NCI-H2227 treated with DMSO at 0.1 percent for 48 hours (cell line): ENCODE results near the gene ELOA.
"Not testable (repeated sequence)": the region's sequence is repeated elsewhere in the genome, so short reads cannot be mapped to it uniquely, and the experiment has no call there.

Experiments
- DNase-seq: peaks from one replicate; lab custom pipeline; 2025; lab: John Stamatoyannopoulos, UW

ELOA gene

DNA sequence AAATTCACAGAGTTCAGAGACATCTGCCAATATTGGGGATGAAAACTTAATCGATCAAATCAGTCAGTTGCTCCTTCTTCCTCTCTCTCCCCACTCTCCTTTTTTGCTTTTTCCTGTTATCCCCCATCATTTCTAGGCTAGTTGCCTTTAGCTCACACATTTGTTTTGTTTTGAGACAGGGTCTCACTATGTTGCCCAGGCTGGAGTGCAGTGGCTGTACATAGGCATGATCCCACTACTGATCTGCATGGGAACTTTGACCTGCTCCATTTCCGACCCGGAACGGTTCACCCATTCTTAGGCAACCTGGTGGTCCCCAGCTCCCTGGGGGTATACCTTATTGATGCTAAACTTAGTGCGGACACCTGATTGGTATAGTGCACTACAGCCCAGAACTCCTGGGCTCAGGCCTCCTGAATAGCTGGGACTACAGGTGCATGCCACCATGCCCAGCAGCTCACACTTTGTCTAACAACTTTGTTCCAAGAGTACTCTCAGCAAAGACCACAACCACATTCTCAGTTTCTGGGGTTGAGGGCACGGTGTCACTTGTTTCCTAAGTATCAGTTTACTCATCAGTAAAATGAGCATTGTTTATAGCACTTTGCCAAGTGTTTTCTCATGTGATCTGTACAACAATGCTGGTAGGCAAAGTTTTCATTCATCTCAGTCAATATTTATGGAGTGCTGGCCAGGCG is 6.7 kb upstream of the ELOA start:
- DNase-seq: no peak

DNA sequence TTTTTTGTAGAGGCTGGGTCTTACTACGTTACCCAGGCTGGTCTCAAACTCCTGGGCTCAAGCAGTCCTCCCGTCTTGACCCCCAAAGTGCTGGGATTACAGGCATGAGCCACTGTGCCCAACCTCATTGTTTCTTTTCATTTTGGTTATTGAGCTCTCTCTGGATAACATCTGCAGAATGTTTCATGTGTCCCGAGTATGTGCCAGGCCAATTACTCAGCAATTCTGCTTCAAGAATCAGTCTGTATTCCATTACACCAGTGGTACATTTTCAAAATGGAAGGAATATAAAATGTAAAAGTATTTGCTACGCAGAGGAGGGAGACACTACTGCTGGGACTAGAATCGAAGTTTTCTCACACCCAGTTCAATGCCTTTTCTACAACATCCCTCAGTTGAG is 1.7 kb upstream of the ELOA start:
- DNase-seq: no peak

GRCh38 chr1:23742670-23743286 is 493 bp upstream of the ELOA start:
- peak; percentile 73 for DNase-seq

GRCh38 chr1:23745515-23745914 is 2.2 kb downstream of the ELOA start:
- DNase-seq: no peak

DNA sequence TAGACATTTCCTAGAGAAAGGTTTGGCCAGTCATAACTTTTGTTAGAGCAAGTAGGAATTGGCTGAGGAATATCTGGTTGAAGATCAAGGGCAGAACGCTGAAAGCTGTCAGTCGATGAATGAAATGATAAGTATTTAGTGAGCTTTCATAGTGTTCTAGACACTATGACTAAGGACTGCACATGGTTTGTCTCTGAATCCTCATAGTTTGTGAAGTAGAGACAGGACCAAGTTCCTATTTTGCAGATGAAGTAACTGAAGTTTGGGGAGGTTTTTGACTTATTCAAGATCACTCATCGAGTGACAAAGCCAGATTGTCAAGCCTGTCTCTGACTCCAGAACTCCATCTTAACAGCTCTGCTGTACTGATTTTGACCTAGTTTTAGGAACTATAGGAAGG is 4.7 kb downstream of the ELOA start:
- no peak for DNase-seq

- peak; percentile 33 for DNase-seq
Observed at GRCh38 chr1:23751050-23751814, 8.0 kb downstream of the ELOA start.

- no peak for DNase-seq
Observed at GRCh38 chr1:23751815-23752200, 8.5 kb downstream of the ELOA start.

DNA sequence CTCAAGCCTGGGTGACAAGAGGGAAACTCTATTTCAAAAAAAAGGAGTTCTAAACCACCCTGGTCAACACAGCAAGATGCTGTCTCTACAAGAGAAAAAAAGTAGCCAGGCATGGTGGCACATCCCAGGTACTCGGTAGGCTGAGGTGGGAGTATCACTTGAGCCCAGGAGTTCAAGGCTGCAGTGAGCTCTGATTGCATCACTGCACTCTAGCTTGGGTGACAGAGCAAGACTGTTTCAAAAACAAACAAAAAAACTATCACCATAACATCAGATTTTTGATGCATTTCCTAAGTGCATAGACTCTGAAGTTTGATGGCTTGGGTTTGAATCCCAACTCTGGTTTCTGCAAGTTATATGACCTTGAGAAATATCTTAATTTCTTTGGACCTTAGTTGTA is 9.6 kb downstream of the ELOA start:
- DNase-seq: no peak

- no peak for DNase-seq
Observed at GRCh38 chr1:23756676-23757075, 13.4 kb downstream of the ELOA start.

- DNase-seq: no peak
Observed at GRCh38 chr1:23757812-23758211, 14.5 kb downstream of the ELOA start.

GRCh38 chr1:23759277-23759676 is 16.0 kb downstream of the ELOA start:
- DNase-seq: no peak

DNA sequence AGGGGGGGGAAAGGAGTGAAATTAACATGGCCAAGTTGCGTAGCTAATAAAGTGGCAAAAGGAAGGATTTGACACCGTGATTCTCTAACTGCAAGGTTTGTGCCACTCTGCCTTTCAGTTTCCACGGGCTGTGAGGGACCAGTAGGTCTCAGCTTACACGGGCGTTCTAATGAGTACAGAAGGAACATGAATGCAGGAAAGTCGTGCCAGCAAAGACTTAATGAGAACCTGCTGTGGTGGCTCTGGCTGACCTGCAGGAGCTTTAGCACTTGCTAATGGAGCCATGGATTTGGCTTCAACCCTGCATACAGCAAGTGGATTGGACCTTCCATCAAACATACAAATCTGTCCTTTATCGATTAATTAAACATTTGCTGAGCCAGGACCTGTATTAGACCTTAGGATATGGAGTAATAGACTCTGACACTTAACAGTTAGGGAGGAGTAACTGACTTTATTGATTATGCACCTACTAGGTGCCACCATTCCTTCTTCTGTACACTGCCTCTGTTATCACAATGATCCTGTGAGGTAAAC is 19.8 kb downstream of the ELOA start:
- DNase-seq: no peak

GRCh38 chr1:23768733-23769132 is 25.5 kb downstream of the ELOA start:
- no peak for DNase-seq

DNA sequence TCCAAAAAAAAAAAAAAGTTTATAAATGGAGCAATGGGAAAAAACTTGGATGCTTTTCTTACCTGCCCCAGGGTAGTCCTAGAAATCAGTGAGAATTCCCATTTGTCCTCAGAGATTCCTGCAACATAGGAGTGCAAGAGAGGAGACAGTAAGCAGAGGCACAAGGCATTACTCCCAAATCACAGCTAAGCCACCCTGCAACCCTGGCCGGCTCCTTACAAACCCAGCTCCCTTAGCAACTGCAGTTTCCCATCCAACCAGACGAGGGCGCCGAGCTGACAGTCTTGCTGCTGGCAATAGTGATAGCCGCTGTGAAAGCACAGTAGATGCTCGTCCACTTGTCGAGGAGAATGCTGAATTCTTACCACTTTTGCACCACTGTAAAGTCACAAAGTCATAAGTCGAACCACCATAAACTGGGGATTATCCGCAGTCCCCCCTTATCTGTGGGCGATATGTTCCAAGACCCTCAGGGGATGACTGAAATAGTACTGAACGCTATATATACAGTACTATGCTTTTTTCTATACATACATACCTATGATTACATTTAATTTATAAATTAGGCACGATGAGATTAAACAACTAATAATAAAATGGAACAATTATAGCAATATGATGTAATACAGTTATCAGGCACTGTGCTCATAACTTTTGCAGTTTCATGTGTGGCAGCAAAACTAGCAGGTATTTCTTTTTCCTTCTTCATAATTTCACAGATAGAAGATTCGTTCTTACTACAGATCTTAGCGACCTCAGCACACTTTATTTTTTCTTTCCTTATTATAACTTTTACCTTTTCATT is 29.0 kb downstream of the ELOA start:
- peak; percentile 68 for DNase-seq

DNA sequence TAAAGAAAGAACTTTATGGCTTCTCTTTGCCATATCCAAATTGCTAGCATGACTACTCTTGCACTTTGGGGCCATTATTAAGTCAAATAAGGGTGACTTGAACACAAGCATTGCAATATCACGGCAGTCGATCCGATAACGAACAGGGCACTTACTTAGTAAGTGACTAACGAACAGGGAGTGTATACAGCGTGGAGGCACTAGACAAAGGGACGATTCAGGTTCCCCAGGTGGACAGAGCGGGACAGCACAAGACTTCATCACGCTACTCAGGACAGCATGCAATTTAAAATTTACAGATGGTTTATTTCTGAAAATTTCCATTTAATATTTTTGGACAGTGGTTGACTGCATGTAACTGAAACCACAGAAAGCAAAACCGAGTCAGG is 29.6 kb downstream of the ELOA start:
- no peak for DNase-seq

GRCh38 chr1:23774174-23774880 is 31.1 kb downstream of the ELOA start:
- DNase-seq: no peak

DNA sequence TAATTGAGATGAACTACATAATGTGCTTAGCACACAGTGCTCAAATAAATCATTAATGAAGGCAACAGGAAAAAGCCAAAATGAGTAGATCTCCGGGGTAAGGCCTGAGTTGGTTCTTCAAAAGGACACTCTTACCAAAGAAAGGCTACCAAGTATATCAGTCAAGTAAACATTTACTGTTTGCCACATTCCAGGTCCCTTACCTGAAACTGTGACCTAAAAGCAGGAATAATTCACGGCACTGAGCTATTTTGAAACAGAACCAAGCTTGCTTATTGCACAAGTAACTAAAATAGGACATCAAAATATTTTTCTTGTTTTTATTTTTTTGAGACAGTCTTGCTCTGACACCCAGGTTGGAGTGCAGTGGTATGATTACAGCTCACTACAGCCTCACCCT is 32.9 kb downstream of the ELOA start:
- no peak for DNase-seq

DNA sequence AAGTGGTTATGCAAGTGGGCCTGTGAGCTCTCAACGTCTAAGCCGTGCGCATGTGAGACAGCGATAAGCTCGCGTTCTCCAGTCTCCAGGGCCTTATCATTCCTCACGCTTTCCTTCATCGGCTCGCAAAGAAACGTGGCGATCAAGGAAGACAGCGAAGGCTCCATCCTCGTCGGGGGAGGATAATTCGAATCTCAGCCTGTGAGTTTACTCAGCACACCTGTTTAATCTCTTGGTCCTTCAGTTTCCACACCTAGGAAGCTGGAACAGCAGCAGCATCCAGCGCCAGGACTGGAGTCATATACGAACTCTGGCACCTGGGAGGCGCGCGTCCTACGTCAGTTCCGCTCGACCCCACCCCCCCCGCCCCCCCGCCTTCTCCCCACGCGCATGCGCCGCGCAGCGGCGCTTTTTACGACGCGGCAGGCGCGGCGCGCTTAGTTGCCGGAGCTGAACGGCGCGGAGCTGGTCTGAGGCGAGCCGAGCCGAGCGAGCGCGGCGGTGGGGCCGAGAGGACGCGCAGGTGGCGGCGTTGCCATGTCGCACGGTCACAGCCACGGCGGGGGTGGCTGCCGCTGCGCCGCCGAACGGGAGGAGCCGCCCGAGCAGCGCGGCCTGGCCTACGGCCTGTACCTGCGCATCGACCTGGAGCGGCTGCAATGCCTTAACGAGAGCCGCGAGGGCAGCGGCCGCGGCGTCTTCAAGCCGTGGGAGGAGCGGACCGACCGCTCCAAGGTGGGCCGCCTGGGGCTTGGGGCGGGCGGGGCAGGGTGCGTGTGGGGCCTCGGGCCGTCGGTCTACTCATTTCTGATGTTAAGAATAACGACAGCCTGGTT is 34.9 kb downstream of the ELOA start, which contains the start of gene PITHD1:
Gene PITHD1 (plus strand): TSS at position 440 of the 836 bp plus-strand sequence. CDS start 98 bp downstream, at position 538.
- DNase-seq: peak; percentile 87

DNA sequence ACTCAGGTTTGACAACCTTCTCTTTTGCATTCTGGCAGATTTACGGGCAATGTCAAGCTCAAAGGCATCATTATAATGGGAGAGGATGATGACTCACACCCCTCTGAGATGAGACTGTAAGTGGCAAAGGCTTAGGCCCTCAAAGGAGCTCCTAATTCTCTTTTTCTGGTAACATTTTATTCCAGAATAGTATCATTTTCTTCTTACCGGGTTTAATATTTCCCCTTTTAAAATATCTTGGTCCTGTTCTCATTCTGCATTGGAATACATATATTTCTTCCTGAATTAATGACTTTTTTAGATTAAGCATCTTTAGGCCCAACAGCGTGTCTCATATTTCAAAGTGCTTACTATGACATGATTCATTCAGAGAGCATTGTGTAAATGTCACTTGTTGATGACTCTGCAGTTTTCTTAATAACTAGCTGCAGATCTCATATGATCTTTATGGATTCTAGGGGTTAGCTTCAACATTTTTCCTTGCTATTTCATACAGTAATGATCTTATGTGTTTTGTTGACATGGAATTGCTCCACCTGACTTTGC is 36.6 kb downstream of the ELOA start:
- DNase-seq: no peak

GRCh38 chr1:23783141-23783540 is 39.9 kb downstream of the ELOA start:
- DNase-seq: not testable (repeated sequence)
